Spinal cord (tissue), 10 donors: ENCODE measurements around the gene MYO1D. TPM values are rescaled to one million over a fixed set of nuclear protein-coding genes. Genes with fewer than 3 reads are reported as not detected.
A peak's percentile ranks its signal among the peaks of the same experiment; 100 is the strongest.

Experiments used
- DNase-seq, 6 donors: peaks; one replicate each; pipeline versions ENCODE4 v3.0.0 to v3.0.0-alpha.2; 2013 to 2015; ENCODE audit warnings: low spot score in 6 of 6, low read depth in 4 of 6
- H3K27ac ChIP-seq: one replicate; pipeline ENCODE4 v1.5.1; 2013; ENCODE audit warnings: low read depth, low read length, control low read depth
- H3K27me3 ChIP-seq: one replicate; pipeline ENCODE4 v1.6.1; 2013; ENCODE audit warnings: low read length; ENCODE audit not compliant: control insufficient read depth, insufficient read depth
- H3K36me3 ChIP-seq: one replicate; pipeline ENCODE4 v1.6.1; 2013; ENCODE audit warnings: low read length; ENCODE audit not compliant: control insufficient read depth, insufficient read depth
- H3K4me1 ChIP-seq: one replicate; pipeline ENCODE4 v1.6.1; 2013; ENCODE audit warnings: low read length; ENCODE audit not compliant: control insufficient read depth, insufficient read depth
- H3K4me3 ChIP-seq: one replicate; pipeline ENCODE4 v1.5.1; 2013; ENCODE audit warnings: low read depth, low read length, control low read depth
- H3K9me3 ChIP-seq: one replicate; pipeline ENCODE4 v1.6.1; 2013; ENCODE audit warnings: low read length; ENCODE audit not compliant: control insufficient read depth, insufficient read depth
- WGBS: methylation state at CpG from one replicate; pipeline ENCODE4 v1.1.5; 2013; ENCODE audit warnings: missing lambda C conversion rate; ENCODE audit not compliant: insufficient coverage; 5-methylcytosine and 5-hydroxymethylcytosine counted together
- polyA plus RNA-seq, 2 donors: library from polyadenylated mRNA; unstranded; fragments of 120-200 nt; gene quantifications; one replicate each; pipeline ENCODE4 v1.2.1, GENCODE V29; 2013; ENCODE audit not compliant: insufficient read length in 2 of 2
- total RNA-seq, 2 donors: library from RNA; depleted of rRNA in 1 of 2; stranded (reverse); fragments of 120-200 nt in 1 of 2; fragments of >200 nt in 1 of 2; gene quantifications; one replicate each; pipeline versions ENCODE4 v1.2.3 to v1.2.4, GENCODE V29; 2013 to 2014
- donor health status: healthy.

MYO1D gene
- total and polyA plus RNA-seq, 4 donors = 5.0 to 29.1 (median 9.2) TPM

DNA sequence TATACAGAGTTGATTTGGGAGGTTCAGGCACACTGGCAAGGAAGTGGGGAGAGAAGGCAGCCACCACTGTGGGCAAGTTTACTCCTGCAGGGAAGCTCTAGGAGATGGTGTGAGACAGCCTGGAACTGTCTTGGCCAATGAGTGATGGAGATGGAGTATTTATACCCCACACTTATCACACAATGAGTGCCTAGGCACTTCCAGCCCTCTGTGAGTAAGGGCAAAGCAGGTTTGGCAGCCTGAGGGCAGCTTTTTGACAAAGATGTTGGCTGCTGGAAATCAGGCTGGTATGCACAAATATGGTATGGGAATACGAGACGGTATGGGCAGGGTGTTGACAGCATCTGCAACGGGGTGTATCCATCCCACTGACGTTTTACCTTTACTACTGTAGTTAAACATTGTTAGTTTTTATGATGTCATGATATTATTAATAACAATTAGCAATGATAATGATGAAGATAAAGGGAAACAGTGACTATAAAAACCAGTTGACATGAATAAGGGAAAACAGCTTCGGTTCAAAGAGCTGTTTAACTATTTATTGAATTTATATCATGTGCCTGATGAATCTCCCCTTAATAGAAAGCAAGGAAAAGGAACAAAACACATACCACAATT is 240.2 kb downstream of the MYO1D start:
- no CpG with 5 or more reads among the region's 5 CpGs for WGBS
- Histone ChIP-seq H3K27me3 (no peaks in the 10 kb centered on the region), H3K36me3 (no peaks in the 10 kb centered on the region), H3K9me3 (no peaks in the 10 kb centered on the region), H3K4me3 (no peak overlapping the region), H3K27ac (no peak overlapping the region), H3K4me1 (no peaks in the 10 kb centered on the region)
- DNase-seq = no peak

DNA sequence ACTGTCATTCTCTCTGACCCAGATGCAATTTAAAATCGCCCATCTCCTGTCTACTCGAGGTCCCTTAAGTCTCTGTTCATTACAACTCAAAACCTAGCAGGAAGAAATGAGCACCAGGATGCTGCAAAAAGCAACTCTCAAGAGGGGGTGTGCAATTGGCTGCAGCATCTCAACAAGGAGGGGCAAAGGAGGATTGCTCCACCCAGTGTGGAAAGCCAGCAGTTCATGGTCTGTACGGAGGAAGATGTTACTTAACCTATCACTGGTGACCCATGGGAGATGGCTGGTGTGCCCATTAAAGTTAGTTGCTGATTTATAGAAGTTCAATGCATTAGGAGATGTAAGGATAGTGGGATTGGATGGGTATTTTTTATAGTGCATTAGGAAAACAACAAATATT is 242.8 kb downstream of the MYO1D start:
- no peak overlapping the region for H3K27ac ChIP-seq
- no peak for DNase-seq
- H3K9me3 ChIP-seq = no peaks in the 10 kb centered on the region
- no peak overlapping the region for H3K4me3 ChIP-seq
- WGBS = 73% methylated on average over 1 of the region's 3 CpGs
- no peaks in the 10 kb centered on the region for H3K4me1 ChIP-seq
- no peaks in the 10 kb centered on the region for H3K27me3 ChIP-seq
- no peaks in the 10 kb centered on the region for H3K36me3 ChIP-seq

DNA sequence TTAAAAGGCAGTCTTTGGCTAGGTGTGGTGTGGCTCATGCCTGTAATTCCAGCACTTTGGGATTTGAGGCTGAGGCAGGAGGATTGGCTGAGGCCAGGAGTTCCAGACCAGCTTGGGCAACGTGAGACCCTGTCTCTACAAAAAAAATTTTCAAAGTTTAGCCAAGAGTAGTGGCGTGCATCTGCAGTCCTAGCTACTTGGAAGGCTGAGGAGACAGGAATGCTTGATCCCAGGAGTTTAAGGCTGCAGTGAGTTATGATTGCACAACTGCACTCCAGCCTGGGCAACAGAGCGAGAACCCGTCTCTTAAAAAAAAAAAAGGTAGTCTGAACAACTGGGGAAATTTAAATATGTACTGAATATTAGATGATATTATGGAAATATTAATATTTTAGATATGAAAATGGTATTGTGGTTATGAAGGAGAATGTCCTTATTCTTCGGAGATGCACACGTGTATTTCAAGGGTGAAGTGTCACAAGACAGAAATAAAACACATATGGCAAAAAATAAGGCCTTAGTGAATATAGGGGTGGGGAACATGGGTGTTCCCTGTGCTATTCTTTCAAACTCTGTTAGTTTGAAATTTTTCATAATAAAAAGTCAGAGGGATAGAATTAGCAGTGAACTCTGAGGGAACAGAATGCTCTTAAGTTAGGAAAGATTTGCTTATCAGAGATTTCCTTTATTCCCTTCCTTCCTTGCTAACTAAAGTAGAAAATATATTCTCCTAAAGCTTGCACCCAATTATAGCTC is 245.4 kb downstream of the MYO1D start:
- 83% methylated on average over 2 of the region's 6 CpGs for WGBS

DNA sequence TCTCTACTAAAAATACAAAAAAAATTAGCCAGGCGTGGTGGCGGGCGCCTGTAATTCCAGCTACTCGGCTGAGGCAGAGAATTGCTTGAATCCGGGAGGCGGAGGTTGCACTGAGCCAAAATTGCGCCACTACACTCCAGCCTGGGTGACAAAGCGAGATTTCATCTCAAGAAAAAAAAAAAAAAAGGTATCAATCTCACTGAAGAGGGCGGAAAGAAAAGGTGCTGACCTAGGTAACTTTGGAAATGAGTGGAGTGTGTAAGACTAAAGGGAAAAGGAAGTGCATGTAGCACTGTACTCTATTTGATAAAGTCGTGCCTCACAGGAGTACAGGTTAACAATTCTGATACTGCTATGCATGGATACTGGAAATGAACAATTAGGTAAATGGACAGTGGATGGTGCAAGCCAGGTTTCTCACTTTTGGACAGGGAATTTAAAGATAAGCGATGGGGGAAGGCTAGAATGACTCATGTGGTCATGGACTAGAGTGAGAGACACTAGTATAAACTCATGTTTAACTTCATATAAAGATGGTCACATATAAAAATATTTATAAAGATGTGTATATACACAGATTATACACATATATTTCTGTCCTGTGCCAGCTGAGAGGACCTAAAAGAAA is 247.2 kb downstream of the MYO1D start:
- Histone ChIP-seq H3K4me3 (no peak overlapping the region), H3K27ac (no peak overlapping the region), H3K27me3 (no peaks in the 10 kb centered on the region), H3K9me3 (no peaks in the 10 kb centered on the region), H3K4me1 (peaks cover 10% of the 10 kb centered on the region), H3K36me3 (no peaks in the 10 kb centered on the region)
- 84% methylated on average over 6 of the region's 11 CpGs for WGBS
- no peak for DNase-seq

More for the DNA sequence above, 245.4 kb downstream of the MYO1D start:
- H3K36me3 ChIP-seq = no peaks in the 10 kb centered on the region
- peaks cover 3% of the 10 kb centered on the region for H3K4me1 ChIP-seq
- DNase-seq = no peak
- H3K27me3 ChIP-seq = no peaks in the 10 kb centered on the region
- H3K4me3 ChIP-seq = no peak overlapping the region
- H3K27ac ChIP-seq = no peak overlapping the region
- no peaks in the 10 kb centered on the region for H3K9me3 ChIP-seq

DNA sequence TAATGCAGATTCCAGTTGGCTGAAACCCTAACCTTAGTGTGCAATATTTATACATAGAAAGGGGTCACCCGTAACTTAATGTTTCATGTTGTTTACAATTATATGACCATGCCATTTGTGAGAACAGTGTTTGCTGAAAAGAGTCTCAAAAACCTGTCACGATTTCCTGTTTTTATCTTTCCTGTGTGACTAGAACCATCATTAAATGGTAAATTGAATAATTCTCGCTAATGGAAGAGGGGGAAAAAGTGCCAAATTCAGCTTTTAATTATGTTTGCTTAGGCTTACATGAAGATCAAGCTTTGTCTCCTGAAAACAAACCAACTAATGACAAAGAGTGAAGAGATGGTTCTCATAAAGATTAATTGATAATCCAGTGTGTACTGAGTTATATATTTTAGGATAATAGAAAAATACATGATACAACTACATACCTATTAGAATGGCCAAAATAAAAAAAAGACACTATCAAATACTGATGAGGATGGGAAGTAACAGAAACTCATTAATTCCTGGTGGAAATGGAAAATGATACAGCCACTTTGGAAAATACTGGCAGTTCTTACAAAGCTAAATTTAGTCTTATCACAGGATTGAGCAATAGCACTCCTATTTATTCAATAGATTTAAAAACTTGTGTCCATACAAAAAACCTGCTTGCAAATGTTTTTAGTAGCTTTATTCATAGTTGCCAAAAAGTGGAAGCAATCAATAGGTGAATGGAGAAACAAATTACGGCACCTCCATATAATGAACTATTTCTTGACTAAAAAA is 248.5 kb downstream of the MYO1D start:
- H3K27me3 ChIP-seq = no peaks in the 10 kb centered on the region
- no peaks in the 10 kb centered on the region for H3K9me3 ChIP-seq
- WGBS = 43% methylated on average over 1 of the region's 4 CpGs
- H3K36me3 ChIP-seq = no peaks in the 10 kb centered on the region
- H3K4me3 ChIP-seq = no peak overlapping the region
- H3K4me1 ChIP-seq = peaks cover 10% of the 10 kb centered on the region
- H3K27ac ChIP-seq = no peak overlapping the region
- DNase-seq = peak in 2 of 6 donors; percentile 27 to 68

DNA sequence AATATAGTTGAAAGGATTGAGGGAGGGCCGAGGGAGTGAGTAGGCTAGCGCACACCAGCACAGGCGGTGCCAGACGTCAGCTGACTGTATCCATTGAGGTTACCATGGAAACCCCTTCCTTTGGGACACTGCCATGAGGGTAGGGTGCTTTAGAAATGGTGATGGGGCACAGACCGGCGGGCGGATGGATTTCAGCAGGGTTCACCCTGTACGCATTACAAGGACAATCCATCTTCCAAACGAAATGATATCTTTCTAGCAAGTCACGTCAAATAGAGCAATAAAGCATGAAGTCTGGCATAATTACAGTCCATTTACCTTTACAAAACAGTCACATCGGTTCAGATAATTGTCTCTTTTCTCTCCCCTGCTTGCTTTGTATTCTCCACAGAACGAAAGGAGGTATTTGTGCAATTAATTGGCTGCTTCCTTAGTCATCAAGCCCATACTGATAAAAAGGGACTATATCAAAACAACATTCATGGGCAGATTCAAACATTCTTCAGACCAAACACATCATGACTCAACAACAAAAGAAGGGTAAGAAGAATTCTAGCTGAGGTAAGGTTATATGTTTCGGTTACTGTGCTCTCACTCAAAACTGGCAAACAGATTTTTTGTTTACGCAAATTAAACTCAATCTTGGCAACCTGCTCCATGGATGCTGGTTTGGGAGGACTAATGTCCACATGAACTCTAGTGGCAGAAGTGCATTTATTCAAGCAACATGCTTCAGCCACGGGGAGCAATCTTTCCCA is 249.5 kb downstream of the MYO1D start:
- Histone ChIP-seq H3K4me1 (peaks cover 10% of the 10 kb centered on the region), H3K36me3 (no peaks in the 10 kb centered on the region), H3K4me3 (no peak overlapping the region), H3K27me3 (no peaks in the 10 kb centered on the region), H3K9me3 (no peaks in the 10 kb centered on the region), H3K27ac (peak overlapping the region; percentile 54)
- 0% methylated on average over 4 of the region's 15 CpGs for WGBS
- DNase-seq = peak in 5 of 6 donors; percentile 90 to 99 (median 93)

DNA sequence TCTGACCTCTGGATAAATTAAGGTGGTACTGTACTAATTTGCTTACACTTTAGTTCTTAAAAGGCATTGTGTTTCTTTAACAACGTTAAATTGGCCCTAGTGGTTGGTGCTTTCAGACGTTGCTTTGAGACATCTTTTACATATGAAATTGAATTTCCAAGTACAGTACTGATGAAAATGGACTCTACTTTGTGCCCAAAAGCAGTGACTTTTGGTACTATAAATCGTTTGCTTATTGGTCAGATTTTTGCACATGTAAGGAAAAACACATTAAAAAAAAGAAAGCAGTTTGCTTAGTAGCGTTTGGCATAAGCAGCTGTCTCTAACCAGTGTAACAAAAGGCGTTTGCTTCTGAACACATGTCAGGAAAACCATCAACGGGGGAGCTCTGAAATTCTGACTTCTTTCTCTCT is 250.5 kb downstream of the MYO1D start:
- Histone ChIP-seq H3K27ac (peak overlapping the region; percentile 26), H3K4me1 (peaks cover 10% of the 10 kb centered on the region), H3K4me3 (no peak overlapping the region), H3K36me3 (no peaks in the 10 kb centered on the region), H3K27me3 (no peaks in the 10 kb centered on the region), H3K9me3 (no peaks in the 10 kb centered on the region)
- WGBS = 20% methylated on average over 1 of the region's 6 CpGs
- DNase-seq = peak in 3 of 6 donors; percentile 33 to 91 (median 85)

DNA sequence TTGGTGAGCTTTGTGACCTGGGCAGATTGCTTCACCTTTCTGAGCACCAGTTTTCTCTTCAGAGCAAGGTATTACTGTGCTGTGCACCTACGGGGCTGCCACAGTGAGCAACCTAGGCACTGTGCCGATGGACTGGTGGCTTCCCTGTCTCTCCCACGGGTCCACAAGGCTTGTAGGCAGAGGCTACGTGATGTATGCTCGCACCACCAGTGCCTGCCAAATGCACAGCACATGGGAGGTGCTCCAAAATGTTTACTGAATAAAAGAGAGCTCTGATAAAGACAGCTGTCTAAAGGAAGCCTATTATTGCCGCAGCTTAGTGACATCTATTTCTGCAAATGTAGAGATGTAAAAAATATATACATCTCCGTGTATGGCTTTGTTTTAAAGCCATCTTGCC is 251.0 kb downstream of the MYO1D start:
- Histone ChIP-seq H3K4me1 (peaks cover 10% of the 10 kb centered on the region), H3K36me3 (no peaks in the 10 kb centered on the region), H3K27me3 (no peaks in the 10 kb centered on the region), H3K27ac (peak overlapping the region; percentile 26), H3K4me3 (no peak overlapping the region), H3K9me3 (no peaks in the 10 kb centered on the region)
- 22% methylated on average over 5 of the region's 7 CpGs for WGBS
- DNase-seq = peak in 3 of 6 donors; percentile 17 to 86 (median 85)

DNA sequence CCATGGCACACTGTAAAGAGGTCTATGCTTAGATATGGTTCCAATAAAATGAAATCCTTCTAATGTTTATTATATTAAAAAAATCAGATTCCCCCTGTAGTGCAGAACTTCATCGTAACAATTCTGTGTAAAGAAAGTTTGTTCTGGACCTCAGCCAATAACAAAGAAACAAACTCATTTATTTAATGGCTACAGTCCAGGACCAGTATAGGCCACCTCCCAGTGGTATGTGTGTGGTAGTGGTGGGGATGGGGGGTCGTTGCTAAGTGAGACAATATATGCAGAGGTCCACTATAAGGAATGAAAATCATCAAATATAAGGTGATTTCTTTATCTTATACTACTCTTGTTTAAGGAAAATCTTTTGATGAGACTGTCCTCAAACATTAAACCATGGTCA is 253.7 kb downstream of the MYO1D start:
- Histone ChIP-seq H3K36me3 (no peaks in the 10 kb centered on the region), H3K27me3 (no peaks in the 10 kb centered on the region), H3K9me3 (no peaks in the 10 kb centered on the region), H3K27ac (no peak overlapping the region), H3K4me1 (peaks cover 10% of the 10 kb centered on the region), H3K4me3 (no peak overlapping the region)
- WGBS = no CpG with 5 or more reads among the region's 2 CpGs
- DNase-seq = no peak
